SK-N-SH (cell line): ENCODE data around the gene LGR4. TPM values are rescaled to one million over a fixed set of nuclear protein-coding genes. Genes with fewer than 3 reads are reported as not detected.

Source experiments
- CTCF ChIA-PET: fragments of 300-600, 350-600 bp; formaldehyde crosslinking; extraction: SDS; loops from one replicate; lab custom pipeline; 2021; lab: Yijun Ruan, JAX
- POLR2A ChIA-PET: fragments of 350-600 bp; sonication (Branson Sonifier 250); formaldehyde crosslinking; extraction: SDS; loops from one replicate; lab custom pipeline; 2020; ENCODE audit warnings: antibody characterized with exemption, inconsistent platforms; lab: Yijun Ruan, JAX
- DNase-seq: peaks from one replicate; pipeline ENCODE4 v3.0.0; 2012
- H2AFZ ChIP-seq: fragments of 200-600 bp; sonication (generic); 2 replicates; pipeline ENCODE4 v1.8.1; 2016; ENCODE audit warnings: antibody characterized with exemption, mild to moderate bottlenecking, low read depth
- H3F3A ChIP-seq: fragments of 200-600 bp; sonication (generic); replicated peaks from 2 replicates; pipeline ENCODE3; 2016; ENCODE audit warnings: antibody characterized with exemption, mild to moderate bottlenecking; ENCODE audit not compliant: insufficient read depth
- H3K27ac ChIP-seq, 2 experiments: fragments of 200-500 bp in 1 of 2; fragments of 200-600 bp in 1 of 2; sonication (Bioruptor generic) in 1 of 2; sonication (generic), shearing (Covaris generic) in 1 of 2; 2 replicates each; pipeline versions ENCODE4 v1.5.1 to v1.6.1; 2014 to 2016; ENCODE audit warnings: low read depth in 2 of 2, inconsistent platforms in 1 of 2, low read length in 1 of 2, mild to moderate bottlenecking in 1 of 2, mixed read lengths in 1 of 2
- H3K27me3 ChIP-seq: fragments of 200-600 bp; sonication (generic), shearing (Covaris generic); 2 replicates; pipeline ENCODE4 v1.6.1; 2016; ENCODE audit warnings: mixed run types; ENCODE audit not compliant: insufficient read depth
- H3K36me3 ChIP-seq, 2 experiments: fragments of 200-500 bp in 1 of 2; fragments of 200-600 bp in 1 of 2; sonication (Bioruptor generic) in 1 of 2; sonication (generic) in 1 of 2; replicated peaks in 1 of 2; 2 replicates each; pipeline versions ENCODE3 to v1.5.1; 2014 to 2016; ENCODE audit warnings: low read length in 1 of 2, mild to moderate bottlenecking in 1 of 2; ENCODE audit not compliant: insufficient read depth in 2 of 2, control insufficient read depth in 1 of 2
- H3K4me1 ChIP-seq, 2 experiments: fragments of 200-500 bp in 1 of 2; fragments of 200-600 bp in 1 of 2; sonication (Bioruptor generic) in 1 of 2; sonication (generic), shearing (Covaris generic) in 1 of 2; 2 replicates each; pipeline versions ENCODE4 v1.5.1 to v1.6.1; 2014 to 2016; ENCODE audit warnings: low read depth in 1 of 2, low read length in 1 of 2, mixed run types in 1 of 2; ENCODE audit not compliant: insufficient read depth in 2 of 2, control insufficient read depth in 1 of 2
- H3K4me2 ChIP-seq: fragments of 200-600 bp; sonication (generic), shearing (Covaris generic); 2 replicates; pipeline ENCODE4 v1.6.1; 2017; ENCODE audit warnings: mixed run types
- H3K4me3 ChIP-seq, 2 experiments: fragments of 200-500 bp in 1 of 2; fragments of 200-600 bp in 1 of 2; sonication (Bioruptor generic) in 1 of 2; sonication (generic), shearing (Covaris generic) in 1 of 2; 2 replicates each; pipeline versions ENCODE4 v1.5.1 to v1.8.1; 2014 to 2016; ENCODE audit warnings: low read depth in 2 of 2, inconsistent platforms in 1 of 2, low read length in 1 of 2, mild to moderate bottlenecking in 1 of 2, mixed read lengths in 1 of 2, moderate library complexity in 1 of 2
- H3K79me2 ChIP-seq: fragments of 200-600 bp; sonication (generic); 2 replicates; pipeline ENCODE4 v1.8.1; 2017; ENCODE audit warnings: mild to moderate bottlenecking; ENCODE audit not compliant: insufficient read depth
- H3K9ac ChIP-seq: fragments of 200-600 bp; sonication (generic); 2 replicates; pipeline ENCODE4 v1.6.1; 2017; ENCODE audit warnings: mixed run types
- H3K9me2 ChIP-seq: fragments of 200-600 bp; sonication (generic); 2 replicates; pipeline ENCODE4 v1.6.1; 2017; ENCODE audit warnings: mixed run types
- H3K9me3 ChIP-seq: fragments of 200-600 bp; sonication (generic); 2 replicates; pipeline ENCODE4 v1.6.1; 2017; ENCODE audit warnings: mixed run types, mild to moderate bottlenecking, moderate library complexity
- H4K20me1 ChIP-seq: fragments of 200-600 bp; sonication (generic); 2 replicates; pipeline ENCODE4 v1.6.1; 2017; ENCODE audit warnings: mild to moderate bottlenecking, mixed run types; ENCODE audit not compliant: insufficient read depth
- CTCF ChIP-seq: fragments of 200-600 bp; sonication (generic); IDR thresholded peaks from 2 replicates; pipeline ENCODE4 v1.6.1; 2017; ENCODE audit warnings: antibody characterized with exemption, mild to moderate bottlenecking, moderate library complexity
- ELF1 ChIP-seq: IDR thresholded peaks from 2 replicates; pipeline ENCODE4 v1.4.0; 2012
- EP300 ChIP-seq, 2 experiments: IDR thresholded peaks; 2 replicates each; pipeline versions ENCODE4 v1.4.0 to v1.6.1; 2012; ENCODE audit warnings: borderline replicate concordance in 1 of 2, low read depth in 1 of 2, low read length in 1 of 2
- EZH2phosphoT487 ChIP-seq: fragments of 200-600 bp; sonication (generic); IDR thresholded peaks from 2 replicates; pipeline ENCODE4 v1.6.1; 2017; ENCODE audit warnings: low read depth, mixed run types, mild to moderate bottlenecking, antibody characterized with exemption, moderate library complexity, borderline replicate concordance
- FOSL2 ChIP-seq: IDR thresholded peaks from 2 replicates; pipeline ENCODE4 v1.4.0; 2012; ENCODE audit warnings: low read depth, mild to moderate bottlenecking, moderate library complexity, borderline replicate concordance
- FOXM1 ChIP-seq: IDR thresholded peaks from 2 replicates; pipeline ENCODE4 v1.4.0; 2012; ENCODE audit warnings: low read depth, mild to moderate bottlenecking
- GABPA ChIP-seq: IDR thresholded peaks from 2 replicates; pipeline ENCODE4 v1.4.0; 2012; ENCODE audit warnings: low read depth, mild to moderate bottlenecking
- PBX3 ChIP-seq: IDR thresholded peaks from 2 replicates; pipeline ENCODE4; 2012
- POLR2AphosphoS5 ChIP-seq: IDR thresholded peaks from 2 replicates; pipeline ENCODE4 v1.6.1; 2012; ENCODE audit warnings: low read depth, low read length
- RFX5 ChIP-seq: IDR thresholded peaks from 2 replicates; pipeline ENCODE4 v1.6.1; 2012; ENCODE audit warnings: mild to moderate bottlenecking, improper control_type of control experiment, low read length
- RXRA ChIP-seq: IDR thresholded peaks from 2 replicates; pipeline ENCODE4 v1.4.0; 2012; ENCODE audit warnings: low read depth, mild to moderate bottlenecking, borderline replicate concordance
- SMC3 ChIP-seq: IDR thresholded peaks from 2 replicates; pipeline ENCODE4 v1.6.1; 2012; ENCODE audit warnings: low read depth, low read length, improper control_type of control experiment
- USF2 ChIP-seq: fragments of 150-350 bp; IDR thresholded peaks from 2 replicates; pipeline ENCODE4 v1.6.1; 2017; ENCODE audit warnings: antibody characterized with exemption, low read length, low read depth, borderline replicate concordance
- YY1 ChIP-seq: IDR thresholded peaks from 2 replicates; pipeline ENCODE4 v1.4.0; 2012; ENCODE audit warnings: low read depth, mild to moderate bottlenecking
- WGBS: methylation state at CpG from one replicate; pipeline ENCODE4 v1.1.6; 2017; ENCODE audit warnings: low lambda C conversion rate; 5-methylcytosine and 5-hydroxymethylcytosine counted together
- polyA plus RNA-seq, 3 experiments: library from polyadenylated mRNA; depleted of rRNA; stranded (reverse); fragments of >200 nt; gene quantifications; 2 replicates each; pipeline ENCODE4 v1.2.3, GENCODE V29; 2012
- TF ChIP-seq, protein P1 (sequence below): IDR thresholded peaks from 2 replicates; pipeline ENCODE4 v1.4.0; 2012; ENCODE audit warnings: low read depth, borderline replicate concordance

The LGR4 gene
- polyA plus RNA-seq, 1 of the 3 experiments (the other 2 are of a cell fraction) = 2.6 TPM

- POLR2A ChIA-PET = no interaction called here
Observed at GRCh38 chr11:27398400-27398770, 74.2 kb downstream of the LGR4 start.

More at GRCh38 chr11:27398400-27398770, 74.2 kb downstream of the LGR4 start:
- H3K27me3 ChIP-seq = no peaks in the 10 kb centered on the region
- no peak overlapping the region for H3K27ac ChIP-seq
- no peaks in the 10 kb centered on the region for H3F3A ChIP-seq
- H3K79me2 ChIP-seq = no peaks in the 10 kb centered on the region
- H3K9ac ChIP-seq = no peak overlapping the region
- TF ChIP-seq USF2 (no peak), YY1 (no peak), FOSL2 (no peak), SMC3 (no peak), POLR2AphosphoS5 (no peak), RFX5 (no peak), RXRA (no peak), ELF1 (no peak), CTCF (no peak), GABPA (no peak), FOXM1 (no peak), PBX3 (no peak), EP300 (IDR thresholded peaks at IDR 0.05; ENCODE audit: borderline replicate concordance in 1 of 2, low read depth in 1 of 2, low read length in 1 of 2) (no peak), EZH2phosphoT487 (no peak)
- TF ChIP-seq, protein P1, sequence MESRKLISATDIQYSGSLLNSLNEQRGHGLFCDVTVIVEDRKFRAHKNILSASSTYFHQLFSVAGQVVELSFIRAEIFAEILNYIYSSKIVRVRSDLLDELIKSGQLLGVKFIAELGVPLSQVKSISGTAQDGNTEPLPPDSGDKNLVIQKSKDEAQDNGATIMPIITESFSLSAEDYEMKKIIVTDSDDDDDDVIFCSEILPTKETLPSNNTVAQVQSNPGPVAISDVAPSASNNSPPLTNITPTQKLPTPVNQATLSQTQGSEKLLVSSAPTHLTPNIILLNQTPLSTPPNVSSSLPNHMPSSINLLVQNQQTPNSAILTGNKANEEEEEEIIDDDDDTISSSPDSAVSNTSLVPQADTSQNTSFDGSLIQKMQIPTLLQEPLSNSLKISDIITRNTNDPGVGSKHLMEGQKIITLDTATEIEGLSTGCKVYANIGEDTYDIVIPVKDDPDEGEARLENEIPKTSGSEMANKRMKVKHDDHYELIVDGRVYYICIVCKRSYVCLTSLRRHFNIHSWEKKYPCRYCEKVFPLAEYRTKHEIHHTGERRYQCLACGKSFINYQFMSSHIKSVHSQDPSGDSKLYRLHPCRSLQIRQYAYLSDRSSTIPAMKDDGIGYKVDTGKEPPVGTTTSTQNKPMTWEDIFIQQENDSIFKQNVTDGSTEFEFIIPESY = no peak
- TF ChIP-seq, all 33 proteins: peak for 0
- no peaks in the 10 kb centered on the region for H3K9me2 ChIP-seq
- no peak for DNase-seq
- H3K4me2 ChIP-seq = no peak overlapping the region
- no peaks in the 10 kb centered on the region for H3K9me3 ChIP-seq
- WGBS = 98% methylated on average over 3 of the region's 3 CpGs
- no peaks in the 10 kb centered on the region for H3K36me3 ChIP-seq
- peaks cover 0 to 24% of the 10 kb centered on the region in 2 experiments; a peak in 2 of 4 replicates for H3K4me1 ChIP-seq
- CTCF ChIA-PET = no interaction called here
- H2AFZ ChIP-seq = no peak overlapping the region
- H3K4me3 ChIP-seq = no peak overlapping the region
- H4K20me1 ChIP-seq = no peaks in the 10 kb centered on the region
